Hepatocyte (in vitro differentiated cells): ENCODE data around the gene SLC2A13.

Experiments
- CTCF ChIP-seq: fragments of 200-600 bp; sonication (generic); IDR thresholded peaks from 2 replicates; pipeline ENCODE4 v1.5.1; 2016; ENCODE audit warnings: antibody characterized with exemption, mild to moderate bottlenecking; ENCODE audit not compliant: poor library complexity
- EZH2 ChIP-seq: fragments of 200-600 bp; sonication (generic); IDR thresholded peaks from 2 replicates; pipeline ENCODE4 v1.6.1; 2016; ENCODE audit warnings: antibody characterized with exemption, mild to moderate bottlenecking, borderline replicate concordance
- EZH2phosphoT487 ChIP-seq: fragments of 200-600 bp; sonication (generic); IDR thresholded peaks from one replicate; pipeline ENCODE4 v1.6.1; 2018; ENCODE audit warnings: antibody characterized with exemption, mild to moderate bottlenecking, low read depth, moderate library complexity; ENCODE audit not compliant: unreplicated experiment, severe bottlenecking

- TF ChIP-seq CTCF (no peak), EZH2 (no peak), EZH2phosphoT487 (no peak)
Observed at GRCh38 chr12:40065636-40066035, 40.2 kb downstream of the SLC2A13 start.
